NCI-H526 (cell line): ENCODE data around the gene NT5DC4.
A peak's percentile ranks its signal among the peaks of the same experiment; 100 is the strongest.

Experiments used
- DNase-seq, 2 experiments: peaks; one replicate each; lab custom pipeline; 2025; lab: John Stamatoyannopoulos, UW

The NT5DC4 gene

GRCh38 chr2:112754564-112754963 lies 33.7 kb downstream of the NT5DC4 start:
- no peak for DNase-seq

GRCh38 chr2:112755444-112755843 lies 34.6 kb downstream of the NT5DC4 start:
- no peak for DNase-seq

- DNase-seq: no peak
Measured at GRCh38 chr2:112756207-112756606, 35.4 kb downstream of the NT5DC4 start.

GRCh38 chr2:112757265-112757664 lies 36.4 kb downstream of the NT5DC4 start:
- DNase-seq: no peak

GRCh38 chr2:112758711-112759110 lies 37.9 kb downstream of the NT5DC4 start:
- DNase-seq: no peak

GRCh38 chr2:112760149-112760548 lies 39.3 kb downstream of the NT5DC4 start:
- no peak for DNase-seq

GRCh38 chr2:112762276-112762675 lies 41.5 kb downstream of the NT5DC4 start:
- no peak for DNase-seq

GRCh38 chr2:112764071-112765044 lies 43.5 kb downstream of the NT5DC4 start, which contains the start of gene CKAP2L:
CKAP2L (minus strand) TSS chr2:112764609; CDS start chr2:112764598, 11 bp downstream.
- DNase-seq: peak; percentile 97 to 99

- peak in 1 of 2 experiments; percentile 24 for DNase-seq
Measured at GRCh38 chr2:112765251-112765650, 44.4 kb downstream of the NT5DC4 start.

GRCh38 chr2:112767693-112768330 lies 47.0 kb downstream of the NT5DC4 start:
- no peak for DNase-seq

GRCh38 chr2:112768432-112768831 lies 47.6 kb downstream of the NT5DC4 start:
- no peak for DNase-seq

GRCh38 chr2:112772322-112772721 lies 51.5 kb downstream of the NT5DC4 start:
- DNase-seq: no peak

- no peak for DNase-seq
Measured at GRCh38 chr2:112772911-112773475, 52.2 kb downstream of the NT5DC4 start.

GRCh38 chr2:112773556-112773955 lies 52.7 kb downstream of the NT5DC4 start:
- DNase-seq: no peak

GRCh38 chr2:112774536-112775285 lies 53.9 kb downstream of the NT5DC4 start:
- DNase-seq: no peak

GRCh38 chr2:112776113-112776512 lies 55.3 kb downstream of the NT5DC4 start:
- DNase-seq: no peak

- no peak for DNase-seq
Measured at GRCh38 chr2:112777036-112777435, 56.2 kb downstream of the NT5DC4 start.

GRCh38 chr2:112779598-112779997 lies 58.8 kb downstream of the NT5DC4 start:
- no peak for DNase-seq

GRCh38 chr2:112782234-112782799 lies 61.5 kb downstream of the NT5DC4 start:
- DNase-seq: no peak

- no peak for DNase-seq
Measured at GRCh38 chr2:112783187-112783714, 62.4 kb downstream of the NT5DC4 start.
